GM20431 (cell line): ENCODE data around the gene TCEAL3.
"Not testable (repeated sequence)": the region's sequence is repeated elsewhere in the genome, so short reads cannot be mapped to it uniquely, and the experiment has no call there.

Source experiments
- in situ Hi-C: fragments of 300-500 bp; cut with MseI, MboI; formaldehyde crosslinking; loops from one replicate; pipeline ENCODE4 v1.15.0; 2020; ENCODE audit warnings: low sequenced_read_pairs; ENCODE audit not compliant: unreplicated experiment

Gene TCEAL3

GRCh38 chrX:103616676-103617186, 9.0 kb downstream of the TCEAL3 start:
- in situ Hi-C loops = no loop called here

- in situ Hi-C loops = no loop called here
Observed at GRCh38 chrX:103624111-103624510, 16.3 kb downstream of the TCEAL3 start.

DNA sequence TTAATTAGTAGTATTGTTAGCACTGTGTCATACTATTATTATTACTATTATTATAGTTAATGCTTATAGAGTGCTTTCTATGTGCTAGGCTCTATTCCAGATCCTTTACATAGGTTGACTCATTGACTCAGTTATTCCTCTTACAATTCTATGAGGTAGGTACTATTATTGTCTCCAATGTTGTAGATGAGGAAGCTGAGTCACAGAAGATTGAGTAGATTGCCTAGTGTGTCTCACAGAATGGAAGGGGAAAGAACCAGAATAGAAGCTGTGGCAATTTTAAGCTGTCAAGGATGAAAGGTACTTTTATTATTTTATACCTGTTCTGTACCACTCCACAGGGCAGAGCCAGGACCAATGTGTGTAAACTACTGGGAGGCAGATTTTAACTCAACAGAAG, 19.1 kb downstream of the TCEAL3 start:
- in situ Hi-C loops = no loop called here

- in situ Hi-C loops = no loop called here
Observed at GRCh38 chrX:103628386-103629317, 20.9 kb downstream of the TCEAL3 start, which contains the start of gene TCEAL1. TSS of gene TCEAL1 (plus strand) at chrX:103628975. CDS start at chrX:103629917, 942 bp downstream.

DNA sequence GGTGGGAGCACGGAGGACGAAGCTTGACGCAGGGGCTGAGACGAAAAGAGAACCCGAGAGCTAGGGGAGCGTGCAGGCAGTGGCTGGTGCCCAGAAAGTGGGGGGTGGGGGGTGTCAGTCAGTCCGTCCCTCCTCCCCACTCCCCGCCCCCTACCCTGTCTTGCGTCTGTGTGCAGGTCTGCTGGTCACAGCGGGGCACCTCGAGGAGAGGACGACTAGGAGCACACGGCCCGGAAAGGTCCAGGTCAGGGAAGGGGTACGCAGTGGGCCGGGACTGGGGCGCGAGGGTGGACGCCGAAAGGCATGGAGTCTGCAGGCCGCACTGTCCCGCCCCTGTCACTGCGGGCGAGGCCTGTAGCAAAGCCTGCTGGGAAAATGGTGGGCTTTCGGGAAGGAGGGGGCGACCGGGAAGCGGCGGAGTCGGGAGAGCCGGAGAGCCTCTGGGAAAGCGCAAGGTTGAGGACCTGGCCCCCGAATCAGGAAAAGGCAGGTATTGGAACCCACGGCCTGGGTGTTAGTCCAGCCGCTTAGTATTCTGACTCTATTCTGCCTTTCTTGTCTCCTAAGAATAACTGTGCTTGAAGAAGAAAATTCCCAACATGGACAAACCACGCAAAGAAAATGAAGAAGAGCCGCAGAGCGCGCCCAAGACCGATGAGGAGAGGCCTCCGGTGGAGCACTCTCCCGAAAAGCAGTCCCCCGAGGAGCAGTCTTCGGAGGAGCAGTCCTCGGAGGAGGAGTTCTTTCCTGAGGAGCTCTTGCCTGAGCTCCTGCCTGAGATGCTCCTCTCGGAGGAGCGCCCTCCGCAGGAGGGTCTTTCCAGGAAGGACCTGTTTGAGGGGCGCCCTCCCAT, 21.8 kb downstream of the TCEAL3 start:
- in situ Hi-C loops = no loop called here

DNA sequence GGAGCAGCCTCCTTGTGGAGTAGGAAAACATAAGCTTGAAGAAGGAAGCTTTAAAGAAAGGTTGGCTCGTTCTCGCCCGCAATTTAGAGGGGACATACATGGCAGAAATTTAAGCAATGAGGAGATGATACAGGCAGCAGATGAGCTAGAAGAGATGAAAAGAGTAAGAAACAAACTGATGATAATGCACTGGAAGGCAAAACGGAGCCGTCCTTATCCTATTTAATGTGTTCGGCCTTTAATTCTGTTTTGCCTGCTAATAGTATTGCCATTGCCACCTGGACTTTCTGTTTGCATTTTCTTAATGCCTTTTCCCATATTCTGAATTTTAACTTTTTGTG, 22.4 kb downstream of the TCEAL3 start:
- in situ Hi-C loops = no loop called here

- in situ Hi-C loops = no loop called here
Observed at GRCh38 chrX:103631145-103631544, 23.4 kb downstream of the TCEAL3 start.

DNA sequence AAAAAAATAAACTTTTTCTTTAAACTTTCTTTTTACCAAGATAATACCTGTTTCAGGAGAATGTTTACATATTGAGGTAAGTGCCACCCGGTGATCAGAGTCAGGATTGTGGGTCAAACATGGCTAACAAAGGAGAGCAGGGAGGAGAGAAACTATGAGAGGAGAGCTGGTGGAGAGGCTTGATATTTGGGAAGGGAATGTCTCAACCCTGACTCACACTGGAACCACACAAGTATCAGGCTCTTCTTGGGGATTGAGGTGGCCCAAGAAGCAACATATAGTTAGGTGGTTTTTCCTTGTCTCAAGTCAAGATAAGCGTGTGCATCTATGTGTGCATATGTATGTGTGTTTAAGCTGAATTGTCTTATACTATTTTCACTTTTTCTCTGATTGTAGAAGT, 27.7 kb downstream of the TCEAL3 start:
- in situ Hi-C loops = no loop called here

DNA sequence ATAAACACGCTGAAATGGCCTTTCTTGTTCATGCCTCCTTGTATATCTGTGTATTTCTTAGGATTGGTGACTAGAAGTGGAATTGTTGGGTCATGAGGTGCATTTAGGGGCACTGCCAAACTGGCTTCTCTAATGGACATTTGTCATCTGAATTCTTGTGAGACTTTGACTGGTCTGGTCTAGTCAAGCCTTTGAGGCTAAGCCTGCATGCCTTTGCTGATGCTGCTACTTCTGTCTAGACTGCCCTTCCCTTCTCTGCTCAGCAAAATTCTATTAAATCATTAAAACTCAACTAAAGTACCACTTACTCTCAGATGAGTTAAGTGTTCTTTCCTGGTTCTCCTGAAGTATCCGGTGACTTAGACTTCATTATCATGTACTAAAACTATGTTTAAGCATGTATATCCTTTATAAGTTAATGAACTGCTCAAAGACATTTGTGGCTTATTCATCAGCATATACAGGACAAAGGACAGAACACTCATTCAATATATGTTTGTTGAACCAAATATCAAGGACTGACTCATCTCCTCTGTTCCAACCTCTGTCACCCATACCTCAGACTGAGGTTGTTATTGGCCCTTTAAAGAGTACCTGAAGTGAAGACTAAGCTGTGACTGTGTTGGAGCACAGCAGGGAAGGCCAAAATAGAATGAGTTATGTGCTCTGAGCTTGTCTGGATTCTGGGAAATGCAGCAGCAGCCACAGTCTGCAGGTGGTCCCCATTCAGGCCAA, 30.0 kb downstream of the TCEAL3 start:
- in situ Hi-C loops = no loop called here

DNA sequence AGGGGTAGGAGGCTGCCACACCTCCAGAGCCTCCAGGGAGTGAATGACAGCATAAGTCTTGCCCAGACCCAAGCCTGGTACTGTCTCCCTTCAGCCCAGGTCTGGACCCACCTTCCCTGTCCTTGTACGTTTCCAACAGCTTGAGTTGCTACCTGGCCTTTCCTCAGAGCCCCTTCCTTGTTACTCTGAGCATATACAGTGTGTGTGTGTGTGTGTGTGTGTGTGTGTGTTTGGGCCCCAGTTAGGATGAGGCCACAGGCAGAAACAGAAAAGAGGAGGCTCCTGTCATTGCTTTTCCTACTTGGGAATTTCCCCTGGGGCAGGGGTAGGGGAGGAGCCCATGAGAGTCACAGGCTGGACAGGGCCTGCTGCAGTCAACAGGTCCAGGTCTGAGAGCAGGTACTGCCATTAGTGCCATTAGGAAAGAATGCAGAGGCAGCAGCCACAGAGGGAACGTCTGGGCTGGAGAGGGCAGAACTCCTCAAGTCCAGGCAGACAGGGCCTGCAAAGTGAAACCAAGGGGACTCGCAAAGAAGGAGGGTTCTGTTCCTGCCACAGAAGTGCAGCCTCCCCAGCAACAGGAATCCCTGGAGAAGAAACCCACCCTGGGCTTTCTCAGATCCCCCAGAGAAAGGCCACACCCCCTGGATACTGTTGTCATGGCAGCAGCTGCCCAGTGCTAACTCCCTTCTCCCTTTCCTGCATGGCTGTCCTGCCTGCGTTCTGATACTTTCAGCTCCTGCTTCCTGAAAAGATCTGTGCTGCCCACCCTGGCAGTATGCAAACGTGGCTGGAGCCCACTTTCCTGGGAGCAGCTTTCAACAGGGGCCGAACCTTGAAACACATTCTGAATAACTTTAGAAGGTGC, 30.9 kb downstream of the TCEAL3 start:
- in situ Hi-C loops = not testable (repeated sequence)

DNA sequence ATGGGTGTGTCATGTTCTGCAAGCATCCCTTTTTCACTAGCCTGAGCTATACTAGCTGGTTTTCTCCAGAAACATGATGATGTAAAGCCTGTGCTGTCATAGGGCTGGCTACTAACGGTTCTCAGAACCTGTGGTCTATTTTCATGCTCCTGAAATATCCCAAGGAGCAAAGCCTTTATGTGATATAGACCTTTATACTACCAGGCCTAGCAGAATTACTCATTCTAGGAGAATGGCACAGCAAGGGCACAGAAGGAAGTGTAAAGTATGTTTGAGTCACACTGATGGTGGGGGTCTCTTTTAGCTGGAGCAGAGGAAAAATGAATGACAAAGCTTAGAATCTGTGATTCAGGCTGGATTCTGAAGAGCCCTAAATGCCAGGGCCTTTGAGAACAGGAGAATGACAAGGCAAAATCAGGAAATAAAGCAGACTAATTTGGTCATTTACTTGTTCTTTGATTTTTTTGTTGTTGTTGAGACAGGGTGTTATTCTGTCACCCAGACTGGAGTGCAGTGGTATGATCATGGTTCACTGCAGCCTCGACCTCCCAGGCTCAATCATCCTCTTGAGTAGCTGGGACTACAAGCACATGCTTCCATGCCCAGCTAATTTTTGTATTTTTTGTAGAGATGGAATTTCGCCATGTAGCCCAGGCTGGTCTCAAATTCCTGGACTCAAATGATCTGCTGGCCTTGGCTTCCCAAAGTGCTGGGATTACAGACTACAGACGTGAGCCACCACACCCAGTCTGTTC, 32.8 kb downstream of the TCEAL3 start:
- in situ Hi-C loops = no loop called here

DNA sequence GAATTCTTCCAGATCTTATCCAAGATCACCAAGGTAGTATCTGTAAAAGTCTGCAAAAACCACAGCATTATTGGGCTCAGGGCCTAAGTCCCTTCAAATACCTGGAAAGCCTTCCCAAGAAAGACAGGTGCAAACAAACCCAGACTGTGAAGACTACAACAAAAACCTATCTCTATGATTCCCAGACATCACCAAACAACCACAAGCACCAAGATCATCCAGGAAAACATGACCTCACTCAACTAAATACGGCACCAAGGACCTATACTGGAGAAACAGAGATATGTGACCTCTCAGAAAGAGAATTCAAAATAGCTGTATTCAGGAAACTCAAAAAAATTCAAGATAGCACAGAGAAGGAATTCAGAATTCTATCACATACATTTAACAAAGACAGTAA, 36.4 kb downstream of the TCEAL3 start:
- in situ Hi-C loops = no loop called here

DNA sequence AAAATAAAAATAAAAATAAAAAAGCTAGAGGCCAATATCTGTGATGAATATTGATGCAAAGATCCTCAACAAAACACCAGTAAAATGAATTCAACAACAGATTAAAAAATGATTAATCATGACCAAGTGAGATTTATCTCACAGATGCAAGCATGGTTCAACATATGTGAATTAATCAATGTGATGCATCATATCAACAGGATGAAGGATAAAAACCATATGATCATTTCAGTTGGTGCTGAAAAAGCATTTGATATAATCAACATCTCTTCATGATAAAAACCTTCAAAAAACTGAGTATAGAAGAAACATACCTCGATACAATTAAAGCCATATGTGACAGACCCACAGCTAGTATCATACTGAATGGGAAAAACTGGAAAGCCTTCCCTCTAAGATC, 39.9 kb downstream of the TCEAL3 start:
- in situ Hi-C loops = no loop called here

- in situ Hi-C loops = no loop called here
Observed at GRCh38 chrX:103651151-103651773, 43.5 kb downstream of the TCEAL3 start.

- in situ Hi-C loops = not testable (repeated sequence)
Observed at GRCh38 chrX:103655230-103656000, 47.7 kb downstream of the TCEAL3 start.

DNA sequence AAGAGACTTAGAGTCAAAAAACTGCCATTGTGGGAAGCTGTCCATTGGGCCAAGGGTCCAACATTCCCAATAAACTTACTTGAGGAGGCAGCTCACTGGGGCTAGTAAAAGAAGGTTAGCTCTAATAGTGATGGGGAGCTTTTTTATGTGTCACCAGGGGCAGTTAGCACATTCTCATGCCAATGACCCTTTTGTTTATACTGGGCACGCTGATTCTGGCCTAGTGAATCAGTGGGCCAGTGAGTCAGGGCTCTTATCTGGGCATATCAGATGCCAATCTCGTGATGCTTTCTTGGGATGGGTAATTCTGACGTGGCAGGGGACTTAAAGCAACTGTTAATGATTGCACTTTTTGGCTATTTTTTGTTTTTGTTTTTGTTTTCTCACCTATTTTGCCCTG, 48.9 kb downstream of the TCEAL3 start:
- in situ Hi-C loops = no loop called here

DNA sequence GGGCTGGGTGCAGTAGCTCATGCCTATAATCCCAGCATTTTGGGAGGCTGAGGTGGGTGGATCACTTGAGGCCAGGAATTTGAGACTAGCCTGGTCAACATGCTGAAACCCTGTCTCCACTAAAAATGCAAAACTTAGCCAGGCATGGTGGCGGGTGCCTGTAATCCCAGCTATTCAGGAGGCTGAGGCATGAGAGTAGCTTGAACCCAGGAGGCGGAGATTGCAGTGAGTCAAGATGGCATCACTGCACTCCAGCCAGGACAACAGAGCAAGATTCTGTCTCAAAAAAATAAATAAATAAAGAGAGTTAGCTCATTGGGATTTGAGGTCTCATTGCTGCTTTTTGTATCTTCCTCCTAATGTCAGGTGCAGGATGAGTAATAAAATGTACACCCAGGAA, 49.3 kb downstream of the TCEAL3 start:
- in situ Hi-C loops = not testable (repeated sequence)
